Body of pancreas (tissue), 4 donors: ENCODE measurements around the gene MAML3.

Experiments
- POLR2A ChIP-seq, 3 donors: fragments of 450-650 bp; IDR thresholded peaks; one replicate each; pipeline ENCODE4 v1.6.1; 2016; ENCODE audit warnings: antibody characterized with exemption in 3 of 3, mild to moderate bottlenecking in 2 of 3
- TF ChIP-seq, protein P1 (sequence below), 7 experiments: fragments of 450-650 bp in 4 of 7; fragments of 200-600 bp in 3 of 7; sonication (generic) in 3 of 7; IDR thresholded peaks; one replicate each; pipeline ENCODE4 v1.5.1; 2016 to 2019; ENCODE audit warnings: antibody characterized with exemption in 7 of 7

DNA sequence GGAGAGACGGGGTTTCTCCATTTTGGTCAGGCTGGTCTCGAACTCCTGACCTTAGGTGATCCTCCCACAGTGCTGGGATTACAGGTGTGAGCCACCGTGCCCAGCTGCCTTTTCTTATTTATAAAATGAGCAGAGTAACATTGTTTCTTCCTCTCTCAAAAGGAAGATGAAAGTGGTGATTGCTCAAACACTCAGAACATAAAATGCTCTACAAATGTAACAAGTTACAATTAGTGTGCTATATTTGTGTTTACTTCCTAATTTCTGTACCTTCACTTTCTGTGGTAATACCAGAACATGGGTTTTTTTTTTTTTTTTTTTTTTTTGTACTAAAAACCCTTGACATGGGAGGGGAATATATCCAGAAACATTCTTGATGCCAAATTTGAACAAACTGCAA, 290.5 kb downstream of the MAML3 start:
- TF ChIP-seq, protein P1, sequence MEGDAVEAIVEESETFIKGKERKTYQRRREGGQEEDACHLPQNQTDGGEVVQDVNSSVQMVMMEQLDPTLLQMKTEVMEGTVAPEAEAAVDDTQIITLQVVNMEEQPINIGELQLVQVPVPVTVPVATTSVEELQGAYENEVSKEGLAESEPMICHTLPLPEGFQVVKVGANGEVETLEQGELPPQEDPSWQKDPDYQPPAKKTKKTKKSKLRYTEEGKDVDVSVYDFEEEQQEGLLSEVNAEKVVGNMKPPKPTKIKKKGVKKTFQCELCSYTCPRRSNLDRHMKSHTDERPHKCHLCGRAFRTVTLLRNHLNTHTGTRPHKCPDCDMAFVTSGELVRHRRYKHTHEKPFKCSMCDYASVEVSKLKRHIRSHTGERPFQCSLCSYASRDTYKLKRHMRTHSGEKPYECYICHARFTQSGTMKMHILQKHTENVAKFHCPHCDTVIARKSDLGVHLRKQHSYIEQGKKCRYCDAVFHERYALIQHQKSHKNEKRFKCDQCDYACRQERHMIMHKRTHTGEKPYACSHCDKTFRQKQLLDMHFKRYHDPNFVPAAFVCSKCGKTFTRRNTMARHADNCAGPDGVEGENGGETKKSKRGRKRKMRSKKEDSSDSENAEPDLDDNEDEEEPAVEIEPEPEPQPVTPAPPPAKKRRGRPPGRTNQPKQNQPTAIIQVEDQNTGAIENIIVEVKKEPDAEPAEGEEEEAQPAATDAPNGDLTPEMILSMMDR (IDR thresholded peaks at IDR 0.05), result no peak
- TF ChIP-seq POLR2A (IDR thresholded peaks at IDR 0.05), result no peak
